GM12864 (cell line): Measurements from ENCODE around the gene TYMP.
"Not testable (repeated sequence)": the region's sequence is repeated elsewhere in the genome, so short reads cannot be mapped to it uniquely, and the experiment has no call there.

Experiments used
- DNase-seq: peaks from one replicate; pipeline ENCODE4 v3.0.0-alpha.2; 2011; ENCODE audit warnings: low read depth
- H3K4me3 ChIP-seq: 2 replicates; pipeline ENCODE4 v1.5.1; 2011; ENCODE audit warnings: mild to moderate bottlenecking, low read depth, low read length, control low read depth
- TF ChIP-seq, protein P1 (sequence below): IDR thresholded peaks from 2 replicates; pipeline ENCODE4 v1.5.1; 2011; ENCODE audit warnings: low read depth, mild to moderate bottlenecking, moderate library complexity, low read length, control low read depth, inconsistent platforms; ENCODE audit errors: missing control alignments

Gene TYMP

DNA sequence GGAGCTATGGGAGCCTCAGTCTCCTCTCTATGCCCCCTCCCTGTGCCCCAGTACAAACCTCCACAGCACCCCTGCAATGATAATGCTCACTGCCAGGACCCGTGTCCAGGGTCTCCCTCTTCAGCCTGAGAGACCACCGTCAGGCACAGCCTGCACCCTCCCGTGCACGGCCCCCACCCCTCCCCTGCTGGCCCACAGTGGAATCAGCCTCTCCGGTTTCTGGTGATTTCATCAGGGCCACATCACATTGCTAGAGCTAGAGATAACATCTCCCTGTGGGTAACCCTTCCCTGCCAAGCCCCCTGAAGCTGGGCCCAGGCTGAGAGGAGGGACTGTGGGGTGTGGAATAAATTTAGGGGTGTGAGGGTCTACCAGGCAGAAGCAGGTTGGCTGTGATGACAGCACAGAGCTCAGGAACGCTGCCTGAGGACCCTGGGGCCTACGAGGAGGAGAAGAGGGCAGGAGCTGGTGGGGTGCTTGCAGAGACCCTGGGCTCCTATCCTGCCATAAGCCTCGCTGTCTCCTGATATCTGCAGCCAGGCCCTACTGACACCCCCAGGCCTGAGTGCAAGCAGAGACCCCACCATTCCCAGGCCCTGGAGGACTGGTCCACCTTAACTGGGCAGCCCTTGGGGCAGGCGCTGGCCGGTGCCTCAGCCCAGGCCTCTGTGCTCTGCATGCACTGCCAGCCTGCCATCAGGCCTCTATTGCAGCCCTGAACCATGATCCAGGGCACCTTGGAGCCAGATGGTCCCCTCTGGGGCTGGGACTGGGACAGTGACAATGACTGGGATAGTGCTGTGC lies 15.9 kb upstream of the TYMP start, which contains the start of gene KLHDC7B:
Gene KLHDC7B, plus strand, starts transcription at position 378 of the 804 bp plus-strand sequence. Its CDS starts 345 bp downstream, at position 723.
- DNase-seq: no peak
- TF ChIP-seq, protein P1, sequence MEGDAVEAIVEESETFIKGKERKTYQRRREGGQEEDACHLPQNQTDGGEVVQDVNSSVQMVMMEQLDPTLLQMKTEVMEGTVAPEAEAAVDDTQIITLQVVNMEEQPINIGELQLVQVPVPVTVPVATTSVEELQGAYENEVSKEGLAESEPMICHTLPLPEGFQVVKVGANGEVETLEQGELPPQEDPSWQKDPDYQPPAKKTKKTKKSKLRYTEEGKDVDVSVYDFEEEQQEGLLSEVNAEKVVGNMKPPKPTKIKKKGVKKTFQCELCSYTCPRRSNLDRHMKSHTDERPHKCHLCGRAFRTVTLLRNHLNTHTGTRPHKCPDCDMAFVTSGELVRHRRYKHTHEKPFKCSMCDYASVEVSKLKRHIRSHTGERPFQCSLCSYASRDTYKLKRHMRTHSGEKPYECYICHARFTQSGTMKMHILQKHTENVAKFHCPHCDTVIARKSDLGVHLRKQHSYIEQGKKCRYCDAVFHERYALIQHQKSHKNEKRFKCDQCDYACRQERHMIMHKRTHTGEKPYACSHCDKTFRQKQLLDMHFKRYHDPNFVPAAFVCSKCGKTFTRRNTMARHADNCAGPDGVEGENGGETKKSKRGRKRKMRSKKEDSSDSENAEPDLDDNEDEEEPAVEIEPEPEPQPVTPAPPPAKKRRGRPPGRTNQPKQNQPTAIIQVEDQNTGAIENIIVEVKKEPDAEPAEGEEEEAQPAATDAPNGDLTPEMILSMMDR: peak; percentile 31
- no peak within 1 kb of the TSS for H3K4me3 ChIP-seq

DNA sequence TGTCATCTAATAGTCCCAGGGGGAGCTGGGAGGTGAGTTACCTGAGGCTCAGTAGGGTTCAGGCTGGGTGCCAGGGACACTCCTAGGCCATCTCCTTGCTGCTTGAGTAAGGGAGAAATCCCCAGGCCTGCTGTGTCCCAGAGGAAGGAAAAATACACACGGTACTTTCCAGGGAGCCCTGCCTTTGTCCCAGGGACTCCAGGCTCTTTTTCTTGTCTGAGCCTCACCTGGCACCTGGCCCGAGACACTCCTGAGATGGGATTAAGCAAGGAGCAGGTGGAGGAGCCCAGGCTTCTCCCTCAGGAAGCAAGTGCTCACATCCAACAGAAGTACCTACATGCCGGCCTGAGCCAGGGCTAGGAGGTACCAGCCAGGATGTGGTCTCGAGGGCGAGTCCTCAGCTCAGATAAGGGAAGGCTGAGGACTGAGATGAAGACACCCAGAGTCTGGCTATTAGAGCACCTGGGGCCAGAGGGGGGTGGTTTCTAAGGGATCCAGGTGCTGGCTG lies 15.0 kb upstream of the TYMP start:
- TF ChIP-seq, protein P1: no peak
- DNase-seq: no peak
- no peak overlapping the region for H3K4me3 ChIP-seq

DNA sequence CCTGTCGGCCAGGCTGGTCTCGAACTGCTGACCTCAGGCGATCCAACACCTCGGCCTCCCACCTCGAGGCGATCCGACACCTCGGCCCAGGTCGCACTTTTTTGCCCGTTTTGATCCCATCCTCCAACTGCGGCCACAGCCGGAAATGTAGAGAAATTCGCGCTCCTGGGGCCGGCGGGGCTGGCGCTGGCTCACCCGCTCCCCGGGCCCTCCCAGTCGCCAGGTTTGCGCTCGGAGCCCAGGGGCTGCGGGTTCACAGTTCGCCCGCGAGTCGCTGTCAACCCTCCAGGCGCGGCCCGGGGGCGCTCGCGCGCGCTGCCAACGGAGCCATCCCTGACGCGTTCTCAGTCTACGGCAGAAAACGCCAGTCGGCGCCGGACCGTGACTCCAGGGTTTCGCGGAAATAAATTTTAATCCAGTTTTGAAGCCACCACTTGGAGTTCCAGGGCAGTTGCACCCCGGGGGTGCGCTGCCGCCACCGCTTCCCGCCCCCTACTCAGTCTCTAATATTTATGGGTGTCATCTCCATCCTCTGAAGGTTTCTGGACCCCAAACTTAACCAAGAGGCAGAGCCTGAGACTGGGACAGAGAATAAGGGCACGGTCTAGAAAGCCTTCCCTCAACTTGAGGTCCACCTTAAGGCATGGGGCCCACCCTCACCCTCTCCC lies 14.4 kb upstream of the TYMP start:
- DNase-seq: no peak
- no peak overlapping the region for H3K4me3 ChIP-seq
- TF ChIP-seq, protein P1: peak; percentile 68

DNA sequence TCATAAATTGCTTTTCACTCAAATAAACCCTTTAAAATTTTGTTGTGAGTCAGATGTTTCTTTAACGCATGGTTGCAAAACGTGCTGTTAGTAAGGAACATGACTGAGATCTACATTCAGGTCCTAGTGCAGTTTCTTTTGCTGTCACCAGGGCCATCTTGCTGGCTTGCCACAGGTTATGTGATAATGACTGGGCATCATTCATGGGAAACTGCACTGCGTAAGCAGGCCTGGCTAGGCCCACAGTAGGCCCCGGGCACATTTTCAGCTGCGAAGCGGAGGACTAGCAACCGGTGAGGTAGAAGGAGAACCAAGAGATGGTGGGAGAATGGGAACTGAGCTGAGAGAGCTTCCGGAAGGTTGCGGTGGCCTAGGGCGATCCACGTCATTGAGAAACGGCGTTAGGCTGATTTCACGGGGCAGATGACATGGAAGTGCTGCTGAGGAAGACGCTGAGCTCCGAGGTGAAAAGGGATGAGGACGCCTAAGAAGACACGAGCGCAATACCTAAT lies 12.7 kb upstream of the TYMP start:
- H3K4me3 ChIP-seq: peak overlapping the region; percentile 44
- DNase-seq: peak; percentile 89
- TF ChIP-seq, protein P1: peak; percentile 37

DNA sequence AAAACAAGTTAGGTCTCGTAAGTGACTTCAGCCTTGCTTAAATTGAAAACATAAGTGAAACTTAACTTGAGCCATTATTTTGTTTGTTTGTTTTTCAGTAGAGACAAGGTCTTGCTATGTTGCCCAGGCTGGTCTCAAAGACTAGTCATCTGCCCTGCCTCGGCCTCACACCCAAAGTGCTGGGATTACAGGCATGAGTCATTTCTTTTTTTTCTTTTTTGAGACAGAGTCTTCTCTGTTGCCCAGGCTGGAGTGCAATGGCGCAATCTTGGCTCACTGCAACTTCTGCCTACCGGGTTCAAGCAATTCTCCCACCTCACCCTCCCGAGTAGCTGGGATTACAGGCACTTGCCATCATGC lies 11.8 kb upstream of the TYMP start:
- H3K4me3 ChIP-seq: peak overlapping the region; percentile 44
- not testable (repeated sequence) for DNase-seq

DNA sequence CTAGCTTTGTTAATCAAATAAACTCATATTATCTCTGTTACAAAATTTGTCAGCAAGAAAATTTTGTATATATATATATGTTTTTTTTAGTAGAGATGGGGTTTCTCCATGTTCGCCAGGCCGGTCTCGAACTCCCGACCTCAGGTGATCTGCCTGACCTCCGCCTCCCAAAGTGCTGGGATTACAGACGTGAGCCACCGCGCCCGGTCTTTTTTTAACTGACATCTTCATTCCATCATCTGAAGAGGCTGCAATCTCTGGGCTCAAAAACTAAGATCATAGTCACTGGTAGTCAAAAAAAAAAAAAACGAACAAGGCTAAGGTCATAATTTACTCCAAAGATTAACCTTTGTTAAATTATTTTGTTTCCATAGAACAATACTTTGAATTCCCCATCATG lies 10.6 kb upstream of the TYMP start:
- H3K4me3 ChIP-seq: no peak overlapping the region

DNA sequence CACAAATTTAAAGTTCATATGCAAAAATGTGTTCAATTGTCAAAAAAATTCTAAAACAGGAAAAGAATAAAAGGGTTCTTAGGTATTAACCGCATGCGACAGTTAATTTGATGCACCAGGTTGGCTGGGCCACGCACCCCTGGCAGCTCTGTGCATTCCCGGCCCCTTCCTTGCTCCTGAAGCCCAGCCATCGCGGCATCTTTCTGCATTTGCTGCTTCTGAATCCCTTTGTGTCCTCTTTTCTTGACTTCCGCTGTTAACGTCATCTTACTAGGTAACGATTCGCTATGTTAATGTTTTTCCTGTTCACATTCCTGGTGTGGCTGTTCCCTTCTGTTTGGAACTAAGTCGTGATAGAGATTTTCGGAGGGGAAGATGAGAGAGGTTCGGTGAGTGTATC lies 8.0 kb upstream of the TYMP start:
- no peak for DNase-seq
- TF ChIP-seq, protein P1: no peak
- H3K4me3 ChIP-seq: no peak overlapping the region

More for the DNA sequence above, 10.6 kb upstream of the TYMP start:
- TF ChIP-seq, protein P1: no peak
- no peak for DNase-seq
